Activated naive CD4-positive, alpha-beta T cell treated with anti-CD3 and anti-CD28 coated beads for 36 hours (primary cell): ENCODE results near the gene KLF13. TPM values are rescaled to one million over a fixed set of nuclear protein-coding genes. Genes with fewer than 3 reads are reported as not detected.
A peak's percentile ranks its signal among the peaks of the same experiment; 100 is the strongest.

Source experiments
- CTCF ChIA-PET: fragments of 350-600 bp; sonication (Branson Sonifier 250); formaldehyde crosslinking; loops from one replicate; lab custom pipeline; 2021; ENCODE audit warnings: antibody characterized with exemption; lab: Charles Lee
- DNase-seq: peaks from one replicate; pipeline ENCODE4 v3.0.0-alpha.2; 2020
- H3K27ac Mint-ChIP-seq: one replicate; pipeline ENCODE4 v1.8.0; 2021; ENCODE audit warnings: mild to moderate bottlenecking, mixed read lengths
- H3K27me3 Mint-ChIP-seq: one replicate; pipeline ENCODE4 v1.8.0; 2021; ENCODE audit warnings: low read depth, mixed read lengths
- H3K36me3 Mint-ChIP-seq: one replicate; pipeline ENCODE4 v1.8.0; 2021; ENCODE audit warnings: low read depth, mixed read lengths
- H3K4me1 Mint-ChIP-seq: one replicate; pipeline ENCODE4 v1.8.0; 2021; ENCODE audit warnings: low read depth, mixed read lengths
- H3K4me3 Mint-ChIP-seq: one replicate; pipeline ENCODE4 v1.8.0; 2021; ENCODE audit warnings: mild to moderate bottlenecking, moderate library complexity, mixed read lengths
- H3K9me3 Mint-ChIP-seq: one replicate; pipeline ENCODE4 v1.8.0; 2021; ENCODE audit warnings: mixed read lengths
- intact Hi-C: fragments of 100-400 bp; cut with micrococcal nuclease; formaldehyde crosslinking; loops from one replicate; pipeline ENCODE4 v1.15.1; 2023
- total RNA-seq, 2 experiments: library from RNA; stranded (reverse); gene quantifications; one replicate each; pipeline ENCODE4 v1.2.3, GENCODE V29; 2021

Gene KLF13
- total RNA-seq: 100 to 1,000 TPM; 115 to 121 TPM

DNA sequence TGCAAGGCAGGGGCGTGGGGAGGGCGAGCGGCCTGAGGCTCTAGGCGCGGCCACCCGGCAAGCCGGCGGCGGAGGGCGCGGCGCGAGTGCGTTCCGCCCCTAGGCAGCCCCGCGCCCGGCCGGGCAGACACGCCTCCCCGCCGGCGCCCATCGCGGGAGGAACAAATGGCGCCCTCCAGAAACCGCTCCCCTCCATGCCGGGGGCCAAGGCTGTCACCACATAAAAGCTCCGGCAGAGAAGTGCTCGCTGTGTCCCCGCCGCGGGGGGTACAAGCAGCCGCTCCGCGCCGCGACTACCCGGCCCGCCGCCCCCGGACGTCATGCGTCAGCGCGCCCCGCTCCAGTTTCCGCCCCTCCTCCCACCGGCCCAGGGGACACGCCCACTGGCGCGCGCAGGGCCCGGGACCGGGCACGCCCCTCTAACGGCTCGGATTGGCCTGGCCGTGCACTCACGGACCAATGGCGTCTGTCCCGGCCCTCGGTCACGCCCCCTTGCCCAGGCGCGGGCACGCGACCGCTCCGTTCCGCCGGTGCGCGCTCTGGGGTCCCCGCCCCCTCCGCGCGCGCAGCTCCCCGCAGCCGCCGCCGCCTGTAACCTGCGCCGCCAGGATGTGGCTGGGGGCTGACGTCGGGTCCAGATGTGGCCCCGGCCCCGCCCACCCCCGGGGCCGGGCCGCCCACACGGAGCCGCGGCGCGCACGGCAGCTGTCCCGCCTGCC, at the start of gene KLF13:
Gene KLF13, plus strand, starts transcription at position 680 of the 719 bp plus-strand sequence. CDS start 378 bp downstream, outside the sequence.
- Mint-ChIP-seq H3K27ac (peak within 1 kb of the TSS; percentile 78), H3K4me1 (peaks cover 34% of the 10 kb centered on the region), H3K27me3 (no peaks in the 10 kb centered on the region), H3K36me3 (peaks cover 12% of the 10 kb centered on the region), H3K9me3 (peaks cover 3% of the 10 kb centered on the region), H3K4me3 (peak within 1 kb of the TSS; percentile 87)
- intact Hi-C loops: loop anchor here (5.0 kb wide), 1 partner anchor 334 kb away; the partner anchor contains the start of gene MTMR10
- CTCF ChIA-PET: interaction anchor here (0.6 to 1.9 kb wide), 7 partner anchors 9 to 112 kb away, joined by 3 to 6 read pairs (median 3); no protein-coding TSS in a partner anchor
- DNase-seq: peak; percentile 99

DNA sequence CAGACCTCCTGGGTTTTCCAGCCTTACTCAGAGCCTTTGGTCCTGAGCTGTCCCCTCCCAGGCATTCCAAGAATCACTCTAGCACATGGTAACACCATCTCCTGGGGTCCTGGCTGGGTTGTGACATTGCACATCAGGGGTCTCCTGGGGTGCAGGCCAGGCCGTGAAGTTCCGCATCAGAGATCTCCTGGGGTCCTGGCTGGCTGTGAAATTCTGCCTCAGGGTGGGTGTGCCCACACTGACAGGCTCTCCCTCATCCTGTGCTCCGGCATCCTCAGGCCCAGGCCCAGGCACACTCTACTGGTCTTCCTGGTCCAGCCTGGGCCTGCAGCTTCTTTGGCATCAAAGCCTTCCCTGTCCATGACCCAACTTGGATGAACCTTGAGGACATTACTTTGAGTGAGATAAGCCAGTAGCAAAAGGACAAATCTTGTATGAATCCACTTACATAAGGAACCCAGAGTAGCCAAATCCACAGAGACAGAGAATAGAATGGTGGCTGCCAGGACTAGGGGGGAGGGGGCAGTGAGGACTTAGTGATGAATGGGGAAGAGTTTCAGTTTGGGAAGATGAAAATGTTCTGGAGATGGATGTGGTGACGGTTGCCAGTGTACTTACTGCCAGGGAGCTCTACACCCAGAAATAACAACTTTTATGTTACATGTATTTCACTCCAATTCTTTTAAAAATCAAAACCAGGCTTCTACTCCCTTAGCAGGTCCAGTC, 49.1 kb upstream of the KLF13 start:
- peaks cover 2% of the 10 kb centered on the region for H3K4me1 Mint-ChIP-seq
- H3K36me3 Mint-ChIP-seq: no peaks in the 10 kb centered on the region
- DNase-seq: no peak
- no peak overlapping the region for H3K27ac Mint-ChIP-seq
- H3K27me3 Mint-ChIP-seq: no peaks in the 10 kb centered on the region
- H3K9me3 Mint-ChIP-seq: no peaks in the 10 kb centered on the region
- CTCF ChIA-PET: interaction anchor here (0.7 kb wide), 1 partner anchor 63 kb away, joined by 3 read pairs; no protein-coding TSS in a partner anchor
- intact Hi-C loops: no loop called here
- H3K4me3 Mint-ChIP-seq: no peak overlapping the region

DNA sequence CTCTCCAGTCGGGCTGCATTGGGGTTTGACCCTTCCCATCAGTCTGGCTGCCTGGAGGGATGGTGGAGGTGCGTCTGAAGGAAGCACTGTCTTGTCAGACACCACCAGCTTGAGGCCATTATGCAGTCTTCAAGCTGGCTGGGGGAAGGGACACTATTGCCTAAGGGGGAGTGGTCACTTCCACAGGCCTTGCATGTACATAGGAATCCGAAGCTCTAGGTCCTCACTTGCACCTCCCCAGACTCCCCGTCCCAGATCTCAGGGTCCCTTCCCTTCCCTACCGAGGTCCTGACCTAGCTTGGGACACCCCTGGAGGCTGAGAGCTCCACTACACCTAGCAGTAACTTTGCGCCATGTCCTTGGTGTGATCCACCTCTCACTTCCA, 48.6 kb upstream of the KLF13 start:
- Mint-ChIP-seq H3K9me3 (no peaks in the 10 kb centered on the region), H3K4me1 (peaks cover 2% of the 10 kb centered on the region), H3K4me3 (no peak overlapping the region), H3K36me3 (no peaks in the 10 kb centered on the region), H3K27me3 (no peaks in the 10 kb centered on the region), H3K27ac (no peak overlapping the region)
- DNase-seq: no peak
- CTCF ChIA-PET: interaction anchor here (0.7 kb wide), 1 partner anchor 63 kb away, joined by 3 read pairs; no protein-coding TSS in a partner anchor
- intact Hi-C loops: no loop called here

DNA sequence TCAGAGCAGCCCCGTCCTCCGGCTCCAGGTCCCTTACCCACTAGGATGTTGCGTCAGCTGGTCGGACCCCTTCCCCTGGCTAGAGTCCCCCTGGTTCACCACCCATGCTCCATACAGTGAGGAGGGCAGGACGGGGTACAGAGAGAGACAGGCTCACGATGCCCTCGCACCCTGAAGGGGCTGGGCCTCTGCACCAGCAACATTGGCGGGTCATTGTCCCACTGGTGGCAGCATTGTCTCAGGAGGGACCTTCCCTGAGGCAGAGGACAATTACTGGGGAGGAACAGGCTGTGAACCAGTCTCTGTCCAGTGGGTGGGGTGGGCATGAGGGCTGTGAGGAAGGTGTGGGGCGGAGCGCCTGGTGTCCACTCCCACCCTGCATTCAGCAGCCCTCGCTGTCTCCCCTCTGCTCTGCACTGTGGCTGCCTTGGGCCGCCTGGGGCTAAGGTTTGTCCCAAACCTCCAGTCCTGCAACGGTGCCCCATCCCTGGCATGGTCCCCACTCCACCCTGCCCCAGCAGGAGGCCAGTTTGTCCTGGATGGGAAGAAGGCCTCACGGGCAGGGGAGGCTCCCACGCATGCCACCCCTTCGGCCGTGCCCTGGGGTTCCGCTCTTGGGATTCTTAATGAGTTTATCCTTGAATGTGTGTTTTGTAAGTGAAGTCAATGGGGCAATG, 48.0 kb upstream of the KLF13 start:
- no peak for DNase-seq
- H3K27ac Mint-ChIP-seq: no peak overlapping the region
- CTCF ChIA-PET: no interaction called here
- H3K36me3 Mint-ChIP-seq: no peaks in the 10 kb centered on the region
- intact Hi-C loops: no loop called here
- H3K9me3 Mint-ChIP-seq: no peaks in the 10 kb centered on the region
- H3K27me3 Mint-ChIP-seq: no peaks in the 10 kb centered on the region
- H3K4me3 Mint-ChIP-seq: no peak overlapping the region
- H3K4me1 Mint-ChIP-seq: peaks cover 2% of the 10 kb centered on the region

DNA sequence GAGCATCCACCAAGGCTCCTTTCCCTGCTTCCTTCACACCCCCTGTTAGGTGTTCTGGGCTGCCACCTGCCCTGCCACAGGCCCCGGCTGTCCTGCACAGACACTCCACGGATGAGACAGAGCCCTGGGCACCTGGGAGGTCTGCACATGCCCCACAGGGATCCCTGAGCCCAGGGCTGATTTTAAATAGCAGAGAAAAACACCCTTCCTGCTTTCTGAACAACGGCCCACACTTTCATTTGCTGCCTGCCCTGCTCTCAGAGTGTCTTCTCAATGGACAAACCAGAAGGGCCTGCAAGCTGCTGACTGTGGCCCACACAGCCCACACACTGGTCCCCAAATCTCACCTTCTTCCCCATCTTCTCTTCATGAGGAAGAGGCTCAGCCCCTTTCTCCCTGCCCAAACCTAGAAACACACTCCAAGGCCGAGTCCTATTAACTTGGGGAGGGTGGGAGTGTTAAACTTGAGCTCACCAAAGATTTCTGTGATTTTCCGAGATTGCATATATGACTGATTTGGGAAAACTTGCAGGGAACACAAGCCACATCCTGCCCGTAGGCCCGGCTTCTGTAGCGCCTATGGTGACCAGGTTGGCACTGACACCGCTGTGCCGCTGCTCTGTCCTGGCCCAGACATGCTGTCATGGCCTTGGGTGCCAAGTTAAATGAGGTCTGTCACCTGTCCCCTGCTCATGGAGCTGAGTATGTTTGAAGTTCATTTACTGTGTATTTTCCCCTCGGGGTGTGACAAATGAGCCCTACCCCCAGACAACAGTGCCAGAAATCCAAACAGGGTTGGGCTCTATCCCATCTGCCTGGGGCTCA, 47.2 kb upstream of the KLF13 start:
- DNase-seq: no peak
- Mint-ChIP-seq H3K27ac (no peak overlapping the region), H3K4me1 (peaks cover 2% of the 10 kb centered on the region), H3K36me3 (no peaks in the 10 kb centered on the region), H3K9me3 (peaks cover 2% of the 10 kb centered on the region), H3K4me3 (no peak overlapping the region), H3K27me3 (no peaks in the 10 kb centered on the region)
- CTCF ChIA-PET: interaction anchor here (0.7 kb wide), 1 partner anchor 204 kb away, joined by 3 read pairs; no protein-coding TSS in a partner anchor
- intact Hi-C loops: no loop called here

DNA sequence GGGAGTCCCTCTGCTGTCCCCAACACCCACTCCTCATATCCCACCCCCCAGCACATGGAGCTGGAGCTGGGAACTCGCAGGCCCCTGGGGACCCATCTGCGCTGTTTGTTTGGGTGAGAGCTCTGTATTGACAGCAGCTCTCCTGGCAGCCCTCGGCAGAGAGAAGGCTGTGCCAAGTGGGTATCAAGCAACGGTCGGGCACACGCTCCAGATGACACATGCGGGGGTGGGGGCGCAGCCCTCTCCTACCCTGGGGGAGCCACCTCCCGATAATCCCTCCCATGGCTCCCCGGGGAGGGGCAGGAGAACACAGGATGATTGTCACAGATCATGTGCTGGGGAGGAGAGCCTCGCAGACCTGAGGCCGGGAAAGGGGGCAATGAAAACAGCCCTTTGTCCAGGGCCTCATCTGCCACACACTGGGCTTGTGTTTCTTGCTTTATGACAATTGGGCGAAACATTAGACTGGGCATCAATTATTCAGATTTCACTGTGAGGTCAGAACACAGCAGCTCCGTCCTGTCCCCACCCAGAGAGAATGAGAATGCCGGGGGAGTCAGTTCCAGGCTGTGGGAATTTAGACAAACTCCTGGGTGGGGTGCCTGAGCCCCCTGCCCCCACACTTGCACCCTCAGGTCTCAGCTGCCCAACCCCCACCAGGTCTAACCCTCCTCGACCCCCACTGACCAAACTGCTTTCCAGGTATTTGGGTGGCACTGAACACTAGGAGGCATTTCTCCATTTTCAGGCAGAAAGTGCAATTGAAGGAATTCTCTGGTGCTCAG, 46.4 kb upstream of the KLF13 start:
- Mint-ChIP-seq H3K9me3 (peaks cover 2% of the 10 kb centered on the region), H3K4me3 (no peak overlapping the region), H3K36me3 (no peaks in the 10 kb centered on the region), H3K4me1 (peaks cover 2% of the 10 kb centered on the region), H3K27me3 (no peaks in the 10 kb centered on the region), H3K27ac (no peak overlapping the region)
- intact Hi-C loops: no loop called here
- CTCF ChIA-PET: interaction anchor here (0.6 to 0.7 kb wide), 2 partner anchors 158 to 203 kb away, joined by 3 read pairs; no protein-coding TSS in a partner anchor
- DNase-seq: no peak

DNA sequence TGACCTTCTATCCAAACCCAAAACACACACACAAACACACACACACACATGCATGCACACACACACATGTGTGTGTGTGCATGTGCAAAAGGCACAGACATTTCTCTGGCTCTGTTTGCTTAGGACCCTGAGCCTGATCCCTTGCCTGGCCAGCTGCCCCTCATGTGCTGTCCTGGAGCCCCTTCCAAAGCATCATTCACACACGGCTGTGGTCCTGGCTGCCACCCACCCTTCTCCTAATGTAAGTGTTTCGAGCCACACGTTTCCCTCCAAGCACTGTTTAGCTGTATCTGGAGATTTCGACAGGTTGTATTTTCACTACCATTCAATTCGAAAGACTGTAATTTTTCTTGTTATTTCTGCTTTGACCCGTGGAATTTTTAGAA, 45.8 kb upstream of the KLF13 start:
- peaks cover 2% of the 10 kb centered on the region for H3K9me3 Mint-ChIP-seq
- no peak overlapping the region for H3K4me3 Mint-ChIP-seq
- intact Hi-C loops: no loop called here
- CTCF ChIA-PET: no interaction called here
- no peak for DNase-seq
- H3K36me3 Mint-ChIP-seq: no peaks in the 10 kb centered on the region
- H3K27ac Mint-ChIP-seq: no peak overlapping the region
- peaks cover 2% of the 10 kb centered on the region for H3K4me1 Mint-ChIP-seq
- no peaks in the 10 kb centered on the region for H3K27me3 Mint-ChIP-seq

DNA sequence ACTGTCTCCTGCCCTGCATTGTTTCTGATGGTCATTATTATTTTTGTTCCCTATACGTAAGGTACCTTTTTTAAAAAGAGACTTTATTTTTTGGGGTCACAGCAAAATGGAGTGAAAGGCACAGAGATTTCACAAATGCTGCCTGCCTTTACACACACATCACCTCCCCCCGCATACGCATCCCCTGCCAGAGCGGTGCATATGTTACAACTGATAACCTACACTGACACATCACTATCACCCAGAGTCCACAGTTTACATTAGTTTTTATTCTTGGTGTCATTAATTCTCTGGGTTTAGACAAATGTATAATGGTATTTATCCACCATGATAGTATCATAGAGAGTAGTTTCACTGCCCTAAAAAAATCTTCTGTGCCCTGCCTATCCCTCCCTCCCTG, 43.6 kb upstream of the KLF13 start:
- no peak for DNase-seq
- intact Hi-C loops: no loop called here
- no peak overlapping the region for H3K4me3 Mint-ChIP-seq
- H3K27me3 Mint-ChIP-seq: no peaks in the 10 kb centered on the region
- no peak overlapping the region for H3K27ac Mint-ChIP-seq
- H3K4me1 Mint-ChIP-seq: peaks cover 2% of the 10 kb centered on the region
- H3K36me3 Mint-ChIP-seq: no peaks in the 10 kb centered on the region
- peaks cover 8% of the 10 kb centered on the region for H3K9me3 Mint-ChIP-seq
- CTCF ChIA-PET: no interaction called here

DNA sequence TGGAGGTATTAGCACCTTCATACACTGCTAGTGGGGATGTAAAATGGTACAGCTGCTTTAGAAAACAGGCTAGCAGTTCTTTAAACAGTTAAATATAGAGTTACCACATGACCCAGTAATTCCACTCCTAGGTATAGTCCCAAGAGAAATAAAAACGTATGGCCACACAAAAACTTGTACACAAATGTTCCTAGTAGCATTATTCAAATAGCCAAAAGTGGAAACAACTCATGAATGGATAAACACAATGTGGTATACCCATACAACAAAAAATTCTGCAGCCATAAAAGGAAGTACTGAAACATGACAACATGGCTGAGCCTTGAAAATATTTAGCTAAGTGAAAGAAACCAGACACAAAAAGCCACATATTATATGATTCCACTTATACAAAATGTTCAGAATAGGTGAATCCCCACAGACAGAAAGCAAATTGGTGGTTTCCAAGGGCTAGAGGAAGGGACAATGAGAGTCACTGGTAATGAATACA, 40.8 kb upstream of the KLF13 start:
- no peaks in the 10 kb centered on the region for H3K27me3 Mint-ChIP-seq
- peaks cover 9% of the 10 kb centered on the region for H3K9me3 Mint-ChIP-seq
- no peak overlapping the region for H3K27ac Mint-ChIP-seq
- H3K36me3 Mint-ChIP-seq: no peaks in the 10 kb centered on the region
- CTCF ChIA-PET: interaction anchor here (0.6 kb wide), 1 partner anchor 203 kb away, joined by 3 read pairs; no protein-coding TSS in a partner anchor
- no peak overlapping the region for H3K4me3 Mint-ChIP-seq
- no peak for DNase-seq
- H3K4me1 Mint-ChIP-seq: no peaks in the 10 kb centered on the region
- intact Hi-C loops: no loop called here

DNA sequence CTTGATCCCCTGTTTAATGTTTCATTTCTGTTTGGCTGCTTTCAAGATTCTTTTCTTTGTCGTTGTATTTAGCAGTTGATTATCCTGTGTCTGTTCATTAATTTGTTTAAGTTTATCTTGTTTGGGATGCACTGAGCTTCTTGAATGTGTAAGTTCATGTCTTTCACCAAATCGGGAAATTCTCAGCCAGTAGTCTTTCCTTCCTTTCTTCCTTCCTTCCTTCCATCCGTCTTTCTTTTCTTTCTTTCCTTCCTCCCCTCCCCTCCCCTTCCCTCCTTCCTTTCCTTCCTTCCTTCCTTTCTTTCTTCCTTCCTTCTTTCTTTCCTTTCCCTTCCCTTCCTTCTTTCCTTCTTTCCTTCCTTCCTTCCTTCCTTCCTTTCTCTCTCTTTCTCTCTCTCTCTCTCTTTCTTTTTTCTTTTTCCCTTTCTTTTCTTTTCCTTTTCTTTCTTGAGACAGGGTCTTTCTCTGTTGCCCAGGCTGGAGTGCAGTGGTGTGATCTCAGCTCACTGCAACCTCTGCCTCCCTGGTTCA, 35.5 kb upstream of the KLF13 start:
- H3K4me1 Mint-ChIP-seq: peaks cover 3% of the 10 kb centered on the region
- H3K27ac Mint-ChIP-seq: no peak overlapping the region
- no peaks in the 10 kb centered on the region for H3K27me3 Mint-ChIP-seq
- intact Hi-C loops: no loop called here
- no peaks in the 10 kb centered on the region for H3K36me3 Mint-ChIP-seq
- peaks cover 7% of the 10 kb centered on the region for H3K9me3 Mint-ChIP-seq
- CTCF ChIA-PET: no interaction called here
- no peak for DNase-seq
- no peak overlapping the region for H3K4me3 Mint-ChIP-seq
